CMK (cell line): ENCODE data around the gene MRPS18A.
"Not testable (repeated sequence)": the region's sequence is repeated elsewhere in the genome, so short reads cannot be mapped to it uniquely, and the experiment has no call there.

Experiments
- DNase-seq: peaks from one replicate; pipeline ENCODE4 v3.0.0-alpha.2; 2010; ENCODE audit warnings: low read depth

The MRPS18A gene

DNA sequence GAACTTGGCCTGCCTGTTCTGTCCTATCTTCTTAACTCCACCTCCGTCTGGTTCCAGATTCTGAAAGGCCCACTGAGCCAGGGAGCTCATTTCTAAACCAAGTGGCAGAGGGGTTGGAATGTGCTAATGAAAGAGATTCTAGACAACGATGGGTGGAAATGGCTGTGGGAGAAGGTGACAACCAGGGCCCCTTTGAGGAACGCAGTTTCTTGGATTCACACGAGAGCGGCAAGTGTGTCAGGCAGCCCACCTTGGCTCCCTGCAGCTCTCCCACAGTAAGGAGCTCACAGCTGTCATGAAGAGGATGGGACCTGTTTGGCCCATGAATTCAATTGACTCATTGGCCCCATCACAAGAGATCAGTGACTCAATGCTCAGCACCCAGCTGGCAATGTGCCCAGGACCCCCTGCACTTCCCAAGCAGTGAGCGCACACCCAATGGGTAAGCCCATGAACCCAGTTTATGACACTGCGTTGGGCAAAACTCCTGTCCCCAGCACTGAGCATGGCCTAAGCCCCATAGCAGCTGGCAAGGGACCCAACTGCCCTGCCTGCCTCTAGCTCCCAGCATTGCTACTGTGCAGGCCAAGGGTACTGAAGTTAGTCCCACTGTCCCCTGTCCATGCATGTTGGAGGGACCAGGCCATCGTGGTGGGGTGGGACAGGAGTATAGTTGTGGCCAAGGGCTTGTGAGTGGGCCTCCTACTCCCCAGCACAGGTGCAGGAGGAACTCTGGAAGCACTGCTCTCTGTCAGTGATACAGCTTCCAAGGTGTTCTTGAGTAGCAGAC is 16.4 kb downstream of the MRPS18A start:
- no peak for DNase-seq

DNA sequence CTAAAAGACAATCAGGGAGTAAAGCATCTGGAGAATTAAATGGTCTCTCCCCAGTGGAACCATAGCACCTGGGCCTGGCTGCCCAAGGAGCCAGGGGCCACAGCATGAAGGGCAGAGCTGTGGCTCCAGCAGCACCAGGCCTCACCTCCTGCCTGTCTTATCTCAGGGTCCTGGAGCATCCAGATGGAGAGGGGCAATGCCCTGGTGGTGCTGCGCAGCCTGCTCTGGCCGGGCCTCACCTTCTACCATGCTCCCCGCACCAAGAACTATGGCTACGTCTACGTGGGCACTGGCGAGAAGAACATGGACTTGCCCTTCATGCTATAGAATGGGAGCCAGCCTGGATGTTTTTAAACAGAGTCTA is 17.0 kb downstream of the MRPS18A start:
- DNase-seq = no peak

DNA sequence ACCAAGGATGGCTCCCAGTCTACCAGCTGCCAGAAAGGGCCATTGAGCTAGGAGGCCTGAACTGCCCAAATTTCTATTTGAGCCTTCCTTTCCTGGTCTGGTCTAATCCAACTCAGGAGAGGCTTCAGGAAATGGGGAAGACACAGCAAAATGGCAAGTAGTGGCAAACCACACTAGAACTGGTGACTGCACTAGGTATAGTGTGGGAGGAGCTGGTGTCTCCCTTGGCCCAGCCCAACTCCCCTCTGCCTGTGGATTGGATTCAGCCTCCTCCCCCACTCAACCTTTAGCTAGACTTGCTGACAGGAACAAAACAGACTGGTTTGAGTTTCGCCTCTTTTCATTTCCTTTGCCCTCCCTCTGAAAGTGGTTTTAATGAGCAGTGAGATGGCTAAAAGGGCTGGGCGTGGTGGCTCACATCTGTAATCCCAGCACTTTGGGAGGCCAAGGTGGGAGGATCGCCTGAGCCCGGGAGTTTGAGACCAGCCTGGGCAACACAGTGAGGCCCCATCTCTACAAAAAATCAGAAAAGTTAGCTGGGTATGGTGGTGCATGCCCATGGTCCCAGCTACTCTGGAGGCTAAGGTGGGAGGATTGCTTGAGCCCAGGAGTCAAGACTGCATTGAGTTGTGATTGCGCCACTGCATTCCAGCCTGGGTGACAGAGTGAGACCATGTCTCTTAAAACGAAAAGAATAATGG is 17.5 kb downstream of the MRPS18A start:
- no peak for DNase-seq

DNA sequence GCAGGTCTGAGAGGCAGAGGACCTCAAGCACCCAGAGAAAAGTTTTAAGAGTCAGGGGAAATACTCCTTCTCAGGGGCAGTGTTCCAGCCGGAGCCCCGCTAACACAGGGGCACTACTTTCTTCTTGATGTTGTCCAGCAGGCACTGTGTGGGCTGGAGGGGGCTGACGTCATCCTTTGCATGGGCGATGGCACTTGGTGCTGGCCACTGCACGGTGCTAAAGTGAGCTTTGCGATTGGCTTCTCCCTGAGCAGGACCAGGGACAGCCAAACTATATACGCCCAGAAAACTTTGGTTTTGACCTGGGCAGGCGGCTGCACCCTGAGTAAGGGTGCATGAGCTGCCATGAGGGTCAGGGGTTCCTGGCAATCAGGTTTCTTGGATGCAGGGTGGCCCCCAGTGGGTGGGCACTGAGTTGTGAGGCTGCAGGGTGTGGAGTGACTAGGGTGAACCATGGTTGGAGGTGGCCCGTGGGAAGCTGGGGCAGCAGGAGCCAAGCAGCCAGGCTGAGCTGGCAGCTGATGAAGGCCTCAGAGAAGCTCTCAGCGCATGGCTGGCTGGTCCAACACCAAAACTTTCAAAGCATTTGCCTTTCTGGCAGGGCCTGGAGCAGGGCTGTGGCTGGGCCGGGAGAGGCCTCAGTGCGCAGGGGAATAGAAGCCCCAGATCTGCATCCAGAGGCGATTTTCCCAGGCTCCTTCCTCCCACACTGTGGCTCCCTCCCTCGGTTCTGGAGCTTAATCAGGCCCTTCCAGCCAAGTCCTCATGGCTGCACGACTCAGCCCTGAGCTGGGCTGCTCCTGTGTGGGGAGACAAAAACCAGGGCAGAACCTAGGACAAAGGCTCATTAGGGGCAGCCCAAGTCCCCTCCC is 18.3 kb downstream of the MRPS18A start:
- no peak for DNase-seq

DNA sequence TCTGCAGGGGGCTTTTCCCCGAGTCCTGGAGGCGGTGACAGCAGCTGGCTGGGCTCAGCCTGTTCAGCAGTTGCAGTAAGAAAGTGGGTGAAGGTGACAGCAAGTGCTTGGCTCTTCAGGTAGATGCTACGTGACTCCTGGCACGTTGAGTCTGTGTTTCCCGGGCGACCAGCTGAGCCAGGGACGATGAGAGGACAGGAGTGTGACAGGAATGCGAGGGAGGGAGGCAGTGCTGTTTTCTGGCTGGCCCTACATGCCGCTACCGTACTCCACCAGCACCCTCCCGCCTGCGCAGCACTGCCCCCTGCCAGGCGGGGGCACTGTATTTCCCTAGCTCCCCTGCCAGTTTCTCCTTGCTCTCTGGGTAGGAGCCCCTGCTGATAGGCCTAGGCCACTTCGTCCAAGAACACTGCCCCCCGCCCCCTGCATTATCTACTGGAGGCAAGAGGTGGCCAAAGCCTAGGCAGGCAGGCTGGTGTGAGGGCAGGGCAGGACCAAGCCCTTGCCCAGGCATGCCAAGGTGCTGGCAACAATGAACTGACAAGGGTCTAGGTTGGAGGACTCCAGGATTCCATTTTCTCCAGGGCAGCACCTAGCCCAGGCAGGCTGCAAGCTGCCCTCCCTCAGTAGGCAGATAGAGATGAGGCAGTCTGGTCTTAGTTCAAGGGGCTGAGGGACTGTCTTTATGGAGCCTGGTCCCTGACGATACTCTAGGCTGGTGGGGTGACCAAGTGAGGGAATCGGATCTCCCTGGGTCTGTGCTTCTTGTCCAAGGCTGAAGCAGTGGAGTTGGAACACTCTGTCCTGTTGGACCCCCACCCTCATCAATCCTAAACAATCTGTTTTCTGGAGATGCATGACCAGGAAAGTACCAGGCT is 19.2 kb downstream of the MRPS18A start:
- no peak for DNase-seq

DNA sequence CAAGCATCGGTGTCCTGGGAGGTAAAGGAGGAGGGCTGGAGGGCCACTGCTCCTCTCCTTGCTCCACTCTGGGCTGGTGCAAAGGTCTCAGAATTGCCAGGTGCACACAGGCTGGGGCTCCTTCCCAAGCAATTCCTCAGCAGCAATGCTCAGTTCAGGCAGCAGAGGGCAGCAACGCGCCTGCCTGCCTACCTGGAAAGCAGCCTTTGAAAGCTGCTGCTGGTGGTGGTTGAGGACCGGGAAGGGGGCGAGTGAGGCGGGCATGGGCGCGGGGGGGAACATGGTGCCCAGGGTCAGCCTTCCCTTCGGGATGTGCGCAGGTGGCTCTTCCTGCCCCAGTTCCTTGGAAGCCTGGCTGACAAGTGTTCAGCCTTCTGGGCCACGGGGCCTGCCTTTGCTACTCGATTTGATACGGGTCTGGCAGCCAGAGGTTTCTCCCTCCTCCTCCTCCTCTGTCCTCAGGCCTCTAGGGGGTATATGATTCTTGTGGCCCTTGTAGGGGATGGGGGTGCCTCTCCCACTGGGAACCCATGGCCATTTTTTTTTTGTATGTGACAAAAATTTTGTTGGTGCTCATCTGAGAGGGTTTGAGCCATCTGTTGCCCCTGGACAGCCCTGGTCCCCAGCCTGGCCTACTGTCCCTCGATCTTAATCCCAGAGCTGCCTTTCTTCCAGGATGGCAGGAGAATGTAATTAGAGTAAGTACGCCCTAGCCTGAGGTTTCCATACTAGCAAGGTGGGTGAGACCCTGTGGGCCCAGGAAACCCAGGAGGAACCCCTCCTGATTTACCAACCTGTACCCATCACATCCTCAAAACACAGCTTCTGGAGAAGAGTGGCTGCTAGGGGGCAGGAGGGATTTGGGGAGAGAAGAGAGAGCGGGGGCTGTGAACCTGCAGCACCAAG is 20.1 kb downstream of the MRPS18A start:
- DNase-seq = peak; percentile 34

DNA sequence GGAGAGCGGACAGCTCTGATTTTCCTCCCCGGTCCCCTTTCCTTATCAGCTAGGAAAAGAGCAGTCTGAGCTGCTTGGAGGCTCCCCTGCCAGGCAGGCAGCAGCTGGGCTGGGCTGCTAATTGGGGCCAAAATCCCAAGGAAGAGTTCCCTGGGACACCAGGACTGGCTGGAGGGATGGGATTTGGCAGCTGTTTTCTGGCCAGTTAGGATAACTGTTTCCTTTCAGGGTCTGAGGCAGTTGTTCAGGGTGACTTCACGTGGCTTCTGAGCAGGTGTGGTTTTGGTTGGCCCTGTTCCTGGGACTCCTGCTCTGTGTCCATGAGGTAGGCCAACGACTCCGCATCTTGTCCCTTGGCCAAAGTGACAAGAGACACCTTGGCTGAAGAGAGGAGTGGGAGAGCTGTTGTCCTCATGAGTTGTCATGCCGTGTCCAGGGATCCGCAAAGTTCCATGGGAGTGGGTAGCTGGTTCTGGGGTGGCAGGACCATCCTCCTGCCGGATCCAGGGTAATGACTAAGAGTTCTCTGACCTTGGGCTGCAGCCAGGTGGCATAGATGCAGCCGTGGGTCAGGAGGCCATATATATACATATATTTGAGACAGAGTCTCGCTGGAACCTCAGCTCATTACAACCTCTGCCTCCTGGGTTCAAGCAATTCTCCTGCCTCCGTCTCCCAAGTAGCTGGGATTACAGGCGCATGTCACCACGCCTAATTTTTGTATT is 21.2 kb downstream of the MRPS18A start:
- no peak for DNase-seq

DNA sequence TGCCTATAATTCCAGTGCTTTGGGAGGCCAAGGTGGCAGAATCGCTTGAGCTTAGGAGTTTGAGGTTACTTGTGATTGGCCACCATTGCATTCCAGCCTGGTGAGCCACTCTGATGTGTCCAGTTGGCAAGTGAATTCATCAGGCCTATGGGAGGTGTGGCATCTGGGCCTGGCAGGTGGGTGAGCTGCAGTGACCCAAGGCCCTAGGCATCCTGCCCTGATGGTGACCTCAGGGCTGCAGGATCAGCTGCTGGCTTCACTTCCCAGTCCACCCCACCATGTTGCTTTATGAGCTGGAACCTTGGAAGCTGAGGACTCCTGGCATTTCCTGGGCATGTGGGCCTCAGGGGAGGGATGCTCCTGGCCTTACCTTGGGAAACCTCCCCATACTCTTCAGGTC is 22.2 kb downstream of the MRPS18A start:
- no peak for DNase-seq

DNA sequence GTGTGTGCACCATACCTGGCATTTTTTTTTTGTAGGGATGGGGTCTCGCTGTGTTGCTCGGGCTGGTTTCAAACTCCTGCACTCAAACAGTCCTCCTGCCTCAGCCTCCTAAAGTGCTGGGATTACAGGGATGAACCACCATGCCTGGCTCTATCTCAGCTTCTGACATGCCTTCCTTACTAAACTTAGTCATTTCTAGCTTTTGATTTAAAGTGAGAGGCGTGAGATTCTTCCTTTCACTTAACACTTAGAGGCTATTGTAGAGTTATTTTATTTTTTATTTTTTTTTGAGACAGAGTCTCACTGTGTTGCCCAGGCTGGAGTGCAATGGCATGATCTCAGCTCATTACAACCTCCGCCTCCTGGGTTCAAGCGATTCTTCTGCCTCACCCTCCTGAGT is 24.6 kb downstream of the MRPS18A start:
- not testable (repeated sequence) for DNase-seq

DNA sequence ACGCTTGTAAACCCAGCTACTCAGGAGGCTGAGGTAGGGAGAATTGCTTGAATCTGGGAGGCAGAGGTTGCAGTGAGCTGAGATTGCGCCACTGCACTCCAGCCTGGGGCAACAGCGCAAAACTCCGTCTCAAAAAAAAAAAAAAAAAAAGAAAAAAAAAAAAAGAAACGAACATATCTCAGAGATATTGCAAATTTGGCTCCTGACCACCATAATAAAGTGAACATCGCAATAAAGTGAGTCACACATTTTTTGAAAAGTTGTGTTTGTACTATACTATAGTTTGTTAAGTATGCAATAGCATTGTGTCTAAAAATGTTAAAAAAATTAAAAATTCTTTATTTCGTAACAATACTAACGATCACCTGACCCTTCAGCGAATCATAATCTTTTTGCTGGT is 29.4 kb downstream of the MRPS18A start:
- DNase-seq = no peak

DNA sequence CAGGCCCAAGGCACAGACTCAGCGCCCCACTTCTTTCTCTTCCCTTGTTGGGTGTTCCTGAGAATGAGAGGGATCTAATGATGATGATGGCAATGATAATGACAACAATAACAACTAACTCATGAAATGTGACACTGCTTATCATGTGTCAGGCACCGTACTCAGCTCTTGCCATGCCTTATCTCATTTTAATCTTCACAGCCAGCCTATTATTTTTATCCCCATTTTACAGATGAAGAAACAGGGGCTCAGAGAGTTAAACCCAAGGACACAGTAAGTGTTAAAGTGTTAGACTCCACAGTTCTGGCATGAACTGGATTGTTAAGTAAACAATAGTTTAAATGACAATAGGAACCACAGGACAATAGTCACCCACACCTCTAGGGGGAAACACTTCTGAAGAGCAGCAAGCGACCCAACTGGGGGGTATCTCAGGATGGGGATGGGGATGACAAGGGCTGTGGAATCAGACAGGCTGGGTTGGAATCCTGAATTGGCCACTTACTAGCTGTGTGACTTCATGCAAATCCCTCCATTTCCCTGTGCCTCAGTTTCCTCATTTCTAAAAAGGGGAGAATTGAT is 30.3 kb downstream of the MRPS18A start:
- DNase-seq = no peak

DNA sequence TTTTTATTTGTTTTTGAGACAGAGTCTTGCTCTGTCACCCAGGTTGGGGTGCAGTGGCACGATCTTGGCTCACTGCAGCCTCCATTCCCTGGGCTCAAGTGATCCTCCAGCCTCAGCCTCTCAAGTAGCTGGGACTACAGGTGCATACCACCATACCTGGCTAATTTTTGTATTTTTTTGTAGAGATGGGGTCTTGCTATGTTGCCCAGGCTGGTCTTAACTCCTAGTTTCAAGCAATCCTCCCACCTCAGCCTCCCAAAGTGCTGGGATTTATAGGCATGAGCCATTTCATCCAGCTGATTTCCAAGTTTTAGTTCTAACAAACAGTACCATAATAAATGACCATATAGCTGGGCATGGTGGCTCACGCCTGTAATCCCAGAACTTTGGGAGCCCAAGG is 34.8 kb downstream of the MRPS18A start:
- not testable (repeated sequence) for DNase-seq

DNA sequence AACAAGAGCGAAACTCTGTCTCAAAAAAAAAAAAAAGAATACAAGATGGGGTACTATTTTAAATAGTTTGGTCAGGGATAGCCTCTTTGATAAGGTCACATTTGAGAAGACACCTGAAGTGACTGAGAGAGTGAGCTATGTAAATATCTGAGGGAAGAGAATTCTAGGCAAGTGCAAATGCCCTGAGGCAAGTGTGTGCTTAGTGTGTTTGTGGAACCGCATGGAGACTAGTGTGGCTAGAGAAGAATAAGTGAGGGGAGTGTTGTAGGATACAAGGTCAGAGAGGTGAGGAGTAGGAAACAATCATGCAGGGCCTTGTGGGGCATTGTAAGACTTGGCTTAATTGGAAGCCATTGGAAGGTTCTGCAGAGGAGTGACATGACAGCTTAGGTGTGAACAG is 39.3 kb downstream of the MRPS18A start:
- DNase-seq = no peak

DNA sequence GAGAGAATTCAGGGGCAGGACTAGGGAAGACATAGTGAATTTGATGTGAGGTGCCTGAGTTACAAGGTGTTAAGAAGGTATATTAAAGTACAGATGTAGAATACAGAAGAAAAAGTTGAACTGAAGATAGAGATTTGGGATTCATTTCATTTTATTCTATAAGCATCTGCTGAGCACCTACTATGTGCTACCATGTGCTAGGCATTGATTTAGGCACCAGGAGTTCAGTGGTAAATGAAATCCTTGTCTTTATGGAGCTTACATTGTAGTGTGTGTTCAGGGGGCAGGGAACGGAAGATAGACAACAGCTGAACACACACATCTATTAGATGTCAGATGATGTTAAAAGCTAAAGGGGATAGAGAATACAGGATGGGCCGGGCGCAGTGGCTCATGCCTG is 40.0 kb downstream of the MRPS18A start:
- no peak for DNase-seq

DNA sequence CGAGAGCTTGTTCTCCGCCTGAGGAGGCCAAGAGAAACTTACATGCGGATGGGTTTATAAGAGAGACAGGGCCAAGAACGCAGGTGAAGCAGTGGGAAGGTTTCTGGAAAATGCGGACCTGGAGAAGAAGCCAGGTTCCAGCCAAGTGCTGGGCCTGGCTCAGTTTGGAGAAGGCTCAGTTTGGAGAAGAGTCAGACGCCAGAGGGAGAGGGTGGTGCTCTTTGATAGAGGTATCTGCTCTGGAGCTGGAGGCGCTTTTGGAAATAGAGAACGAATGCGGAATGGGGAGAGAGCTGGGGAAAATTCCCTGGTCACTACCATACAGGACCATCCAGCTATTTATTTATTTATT is 42.0 kb downstream of the MRPS18A start:
- DNase-seq = no peak

DNA sequence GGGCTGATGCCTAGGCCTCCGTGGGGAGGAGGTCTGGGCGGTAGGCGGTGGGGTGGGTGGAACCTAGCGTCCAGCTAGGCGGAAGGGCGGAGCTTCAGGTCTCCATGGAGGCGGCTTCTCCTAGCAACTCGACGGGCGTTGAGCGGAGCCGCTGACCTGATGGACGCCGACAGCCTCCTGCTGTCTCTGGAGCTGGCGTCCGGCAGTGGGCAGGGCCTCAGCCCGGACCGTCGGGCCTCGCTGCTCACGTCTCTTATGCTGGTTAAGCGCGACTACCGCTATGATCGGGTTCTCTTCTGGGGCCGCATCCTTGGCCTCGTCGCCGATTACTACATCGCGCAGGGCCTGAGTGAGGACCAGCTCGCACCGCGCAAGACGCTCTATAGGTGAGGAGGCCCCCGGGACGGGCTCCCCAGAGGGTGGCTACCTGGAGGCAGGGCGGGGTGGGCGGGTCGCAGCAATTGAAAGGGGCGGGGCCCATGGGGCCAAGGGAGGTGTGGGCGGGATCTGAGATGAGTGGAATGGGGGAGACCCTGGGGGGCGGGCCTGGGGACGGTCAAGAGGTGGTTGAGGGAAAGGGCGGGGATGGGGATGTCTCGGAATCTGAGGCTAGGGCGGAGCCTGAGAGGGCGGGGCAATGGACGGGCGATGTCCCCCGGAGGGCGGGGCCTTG is 42.5 kb downstream of the MRPS18A start, which contains the start of gene RSPH9:
Gene RSPH9, plus strand, starts transcription at position 97 of the 673 bp plus-strand sequence. Its CDS starts 63 bp downstream, at position 160.
- DNase-seq = no peak

DNA sequence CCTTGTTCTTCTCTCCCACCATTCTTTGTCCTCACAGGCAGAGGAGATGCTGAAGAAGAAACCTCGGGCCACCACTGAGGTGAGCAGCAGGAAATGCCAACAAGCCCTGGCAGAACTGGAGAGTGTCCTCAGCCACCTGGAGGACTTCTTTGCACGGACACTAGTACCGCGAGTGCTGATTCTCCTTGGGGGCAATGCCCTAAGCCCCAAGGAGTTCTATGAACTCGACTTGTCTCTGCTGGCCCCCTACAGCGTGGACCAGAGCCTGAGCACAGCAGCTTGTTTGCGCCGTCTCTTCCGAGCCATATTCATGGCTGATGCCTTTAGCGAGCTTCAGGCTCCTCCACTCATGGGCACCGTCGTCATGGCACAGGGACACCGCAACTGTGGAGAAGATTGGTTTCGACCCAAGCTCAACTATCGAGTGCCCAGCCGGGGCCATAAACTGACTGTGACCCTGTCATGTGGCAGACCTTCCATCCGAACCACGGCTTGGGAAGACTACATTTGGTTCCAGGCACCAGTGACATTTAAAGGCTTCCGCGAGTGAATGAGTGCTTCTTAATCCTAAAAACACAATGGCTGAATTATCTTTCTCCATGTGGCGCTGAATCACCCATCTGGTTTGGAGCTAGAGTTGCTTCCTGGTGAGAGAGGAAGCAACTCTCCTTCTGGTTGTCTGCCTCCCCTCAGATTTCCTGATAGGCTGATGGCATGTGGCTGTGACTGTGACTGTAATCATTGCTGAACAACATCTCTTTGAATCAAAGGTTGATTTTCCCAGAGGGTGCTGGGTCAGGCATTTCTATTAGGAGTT is 47.4 kb downstream of the MRPS18A start:
- no peak for DNase-seq

DNA sequence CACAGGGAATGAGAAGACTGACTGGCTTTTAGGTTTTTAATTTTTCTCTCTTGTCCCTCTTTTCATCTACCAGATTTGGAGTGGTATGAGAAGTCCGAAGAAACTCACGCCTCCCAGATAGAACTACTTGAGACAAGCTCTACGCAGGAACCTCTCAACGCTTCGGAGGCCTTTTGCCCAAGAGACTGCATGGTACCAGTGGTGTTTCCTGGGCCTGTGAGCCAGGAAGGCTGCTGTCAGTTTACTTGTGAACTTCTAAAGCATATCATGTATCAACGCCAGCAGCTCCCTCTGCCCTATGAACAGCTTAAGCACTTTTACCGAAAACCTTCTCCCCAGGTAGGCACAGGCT is 51.3 kb downstream of the MRPS18A start:
- no peak for DNase-seq
